OCI-LY3 (cell line): ENCODE measurements around the gene ACTRT2.

Experiments
- EZH2phosphoT487 ChIP-seq: fragments of 200-600 bp; shearing (Covaris generic); IDR thresholded peaks from 2 replicates; pipeline ENCODE4 v1.6.1; 2018; ENCODE audit warnings: antibody characterized with exemption, mixed run types, low read depth
- TF ChIP-seq, protein P1 (sequence below): fragments of 200-600, 300-600 bp; sonication (generic); IDR thresholded peaks from 2 replicates; pipeline ENCODE4 v1.5.1; 2014; ENCODE audit warnings: antibody characterized with exemption, low read length, low read depth

DNA sequence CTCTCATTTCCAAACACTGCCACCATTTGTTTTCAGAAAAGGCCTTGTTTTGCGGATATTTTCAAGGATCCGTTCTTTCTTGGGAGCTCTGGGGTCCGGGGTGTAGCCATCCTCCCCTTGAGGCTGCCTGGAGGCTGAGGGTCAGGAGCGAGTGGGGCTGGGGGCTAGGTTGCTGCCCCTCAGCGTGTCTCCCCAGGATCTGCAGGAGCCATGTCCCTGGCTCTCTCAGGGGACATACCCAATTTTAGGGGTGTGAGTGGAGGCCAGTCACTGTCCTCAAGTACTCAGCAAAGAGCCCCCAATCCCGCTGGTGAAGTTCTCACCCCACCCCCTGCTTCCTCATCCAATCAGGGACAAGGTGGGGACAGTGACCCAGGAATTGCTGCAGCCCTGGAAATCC, 32.7 kb downstream of the ACTRT2 start:
- TF ChIP-seq, protein P1, sequence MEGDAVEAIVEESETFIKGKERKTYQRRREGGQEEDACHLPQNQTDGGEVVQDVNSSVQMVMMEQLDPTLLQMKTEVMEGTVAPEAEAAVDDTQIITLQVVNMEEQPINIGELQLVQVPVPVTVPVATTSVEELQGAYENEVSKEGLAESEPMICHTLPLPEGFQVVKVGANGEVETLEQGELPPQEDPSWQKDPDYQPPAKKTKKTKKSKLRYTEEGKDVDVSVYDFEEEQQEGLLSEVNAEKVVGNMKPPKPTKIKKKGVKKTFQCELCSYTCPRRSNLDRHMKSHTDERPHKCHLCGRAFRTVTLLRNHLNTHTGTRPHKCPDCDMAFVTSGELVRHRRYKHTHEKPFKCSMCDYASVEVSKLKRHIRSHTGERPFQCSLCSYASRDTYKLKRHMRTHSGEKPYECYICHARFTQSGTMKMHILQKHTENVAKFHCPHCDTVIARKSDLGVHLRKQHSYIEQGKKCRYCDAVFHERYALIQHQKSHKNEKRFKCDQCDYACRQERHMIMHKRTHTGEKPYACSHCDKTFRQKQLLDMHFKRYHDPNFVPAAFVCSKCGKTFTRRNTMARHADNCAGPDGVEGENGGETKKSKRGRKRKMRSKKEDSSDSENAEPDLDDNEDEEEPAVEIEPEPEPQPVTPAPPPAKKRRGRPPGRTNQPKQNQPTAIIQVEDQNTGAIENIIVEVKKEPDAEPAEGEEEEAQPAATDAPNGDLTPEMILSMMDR = no peak
- TF ChIP-seq EZH2phosphoT487 = no peak
